H9 (cell line): ENCODE data around the gene KCNMA1. TPM values are rescaled to one million over a fixed set of nuclear protein-coding genes. Genes with fewer than 3 reads are reported as not detected.

Experiments
- DNase-seq: peaks from one replicate; pipeline ENCODE4 v3.0.0-alpha.2; 2017
- H2AFZ ChIP-seq: one replicate; pipeline ENCODE4 v1.6.1; 2013; ENCODE audit warnings: mild to moderate bottlenecking, low read length, control low read depth, moderate library complexity
- H2AK5ac ChIP-seq: 2 replicates; pipeline ENCODE4 v1.6.1; 2013; ENCODE audit warnings: low read length, control low read depth, mixed read lengths; ENCODE audit not compliant: insufficient read length
- H2BK120ac ChIP-seq: one replicate; pipeline ENCODE4 v1.6.1; 2013; ENCODE audit warnings: low read depth, mild to moderate bottlenecking, low read length, control low read depth, inconsistent platforms; ENCODE audit not compliant: poor library complexity, severe bottlenecking
- H2BK12ac ChIP-seq: 2 replicates; pipeline ENCODE4 v1.6.1; 2013; ENCODE audit warnings: low read length, control low read depth, mixed read lengths, low read depth; ENCODE audit not compliant: insufficient read length
- H2BK15ac ChIP-seq: 2 replicates; pipeline ENCODE4 v1.6.1; 2013; ENCODE audit warnings: low read depth, low read length, control low read depth
- H2BK20ac ChIP-seq: one replicate; pipeline ENCODE4 v1.6.1; 2013; ENCODE audit warnings: low read depth, mild to moderate bottlenecking, low read length, control low read depth, inconsistent platforms; ENCODE audit not compliant: poor library complexity, severe bottlenecking
- H2BK5ac ChIP-seq: 2 replicates; pipeline ENCODE4 v1.6.1; 2013; ENCODE audit warnings: low read length, control low read depth, mixed read lengths; ENCODE audit not compliant: insufficient read length
- H3K14ac ChIP-seq: 2 replicates; pipeline ENCODE4 v1.6.1; 2013; ENCODE audit warnings: low read length, control low read depth; ENCODE audit not compliant: insufficient read depth
- H3K18ac ChIP-seq: 2 replicates; pipeline ENCODE4 v1.6.1; 2013; ENCODE audit warnings: low read depth, mild to moderate bottlenecking, mixed read lengths, low read length, control low read depth; ENCODE audit not compliant: insufficient read length
- H3K23ac ChIP-seq: 2 replicates; pipeline ENCODE4 v1.6.1; 2013; ENCODE audit warnings: low read length, control low read depth, mixed read lengths, low read depth; ENCODE audit not compliant: insufficient read length
- H3K23me2 ChIP-seq: 2 replicates; pipeline ENCODE4 v1.6.1; 2013; ENCODE audit warnings: low read depth, mild to moderate bottlenecking, mixed read lengths, low read length, control low read depth; ENCODE audit not compliant: insufficient read length, poor library complexity, severe bottlenecking
- H3K27ac ChIP-seq: 2 replicates; pipeline ENCODE4 v1.5.1; 2013; ENCODE audit warnings: low read length, control low read depth, mixed read lengths, low read depth; ENCODE audit not compliant: insufficient read length
- H3K27me3 ChIP-seq: 2 replicates; pipeline ENCODE4 v1.6.1; 2013; ENCODE audit warnings: low read length, control low read depth, inconsistent platforms; ENCODE audit not compliant: insufficient read depth
- H3K4ac ChIP-seq: 2 replicates; pipeline ENCODE4 v1.6.1; 2013; ENCODE audit warnings: low read depth, mild to moderate bottlenecking, control low read depth, inconsistent platforms, low read length, moderate library complexity
- H3K4me1 ChIP-seq: 2 replicates; pipeline ENCODE4 v1.6.1; 2013; ENCODE audit warnings: low read length, control low read depth, inconsistent platforms; ENCODE audit not compliant: insufficient read depth
- H3K4me2 ChIP-seq: 2 replicates; pipeline ENCODE4 v1.6.1; 2013; ENCODE audit warnings: low read length, control low read depth, mixed read lengths; ENCODE audit not compliant: insufficient read length, insufficient read depth
- H3K56ac ChIP-seq: 2 replicates; pipeline ENCODE4 v1.6.1; 2013; ENCODE audit warnings: low read depth, mild to moderate bottlenecking, mixed read lengths, low read length, control low read depth; ENCODE audit not compliant: insufficient read length
- H3K79me1 ChIP-seq: 2 replicates; pipeline ENCODE4 v1.6.1; 2013; ENCODE audit warnings: low read depth, mild to moderate bottlenecking, moderate library complexity, low read length, control low read depth, inconsistent platforms; ENCODE audit not compliant: insufficient read depth, poor library complexity, severe bottlenecking
- H3K79me2 ChIP-seq: 2 replicates; pipeline ENCODE4 v1.6.1; 2013; ENCODE audit warnings: low read length, control low read depth, inconsistent platforms; ENCODE audit not compliant: insufficient read depth
- H3K9ac ChIP-seq: 2 replicates; pipeline ENCODE4 v1.6.1; 2013; ENCODE audit warnings: low read length, control low read depth, mixed read lengths; ENCODE audit not compliant: insufficient read length; ENCODE audit errors: extremely low read depth
- H3K9me3 ChIP-seq: one replicate; pipeline ENCODE4 v1.6.1; 2013; ENCODE audit warnings: low read depth, low read length, inconsistent platforms; ENCODE audit not compliant: control insufficient read depth
- H3T11ph ChIP-seq: one replicate; pipeline ENCODE4 v1.6.1; 2013; ENCODE audit warnings: mild to moderate bottlenecking, low read length, control low read depth, inconsistent platforms
- H4K20me1 ChIP-seq: one replicate; pipeline ENCODE4 v1.6.1; 2013; ENCODE audit not compliant: control insufficient read depth, insufficient read length, insufficient read depth
- H4K5ac ChIP-seq: 2 replicates; pipeline ENCODE4 v1.6.1; 2013; ENCODE audit warnings: low read depth, mild to moderate bottlenecking, mixed read lengths, low read length, control low read depth; ENCODE audit not compliant: insufficient read length
- H4K8ac ChIP-seq: replicated peaks from 2 replicates; pipeline ENCODE4 v1.6.1; 2013; ENCODE audit warnings: low read length, control low read depth, mixed read lengths, low read depth; ENCODE audit not compliant: insufficient read length
- H4K91ac ChIP-seq: 2 replicates; pipeline ENCODE4 v1.6.1; 2013; ENCODE audit warnings: low read depth, mild to moderate bottlenecking, moderate library complexity, mixed read lengths, low read length, control low read depth; ENCODE audit not compliant: insufficient read length
- H3K27ac Mint-ChIP-seq, 3 experiments: 2 replicates in 2 of 3; 3 replicates in 1 of 3; pipeline ENCODE4 v1.8.0; 2020 to 2021; ENCODE audit warnings: mixed read lengths in 3 of 3, mild to moderate bottlenecking in 1 of 3, moderate library complexity in 1 of 3
- H3K27me3 Mint-ChIP-seq: 2 replicates; pipeline ENCODE4 v1.8.0; 2021; ENCODE audit warnings: low read depth, mild to moderate bottlenecking, moderate library complexity, mixed read lengths
- H3K36me3 Mint-ChIP-seq, 3 experiments: 2 replicates in 2 of 3; 3 replicates in 1 of 3; pipeline ENCODE4 v1.8.0; 2020 to 2021; ENCODE audit warnings: low read depth in 3 of 3, mixed read lengths in 3 of 3; ENCODE audit not compliant: insufficient read depth in 1 of 3
- H3K4me1 Mint-ChIP-seq, 2 experiments: 2 replicates each; pipeline ENCODE4 v1.8.0; 2020; ENCODE audit warnings: mixed read lengths in 2 of 2
- H3K4me3 Mint-ChIP-seq, 2 experiments: 2 replicates in 1 of 2; 3 replicates in 1 of 2; pipeline ENCODE4 v1.8.0; 2020 to 2021; ENCODE audit warnings: mild to moderate bottlenecking in 2 of 2, mixed read lengths in 2 of 2, moderate library complexity in 1 of 2
- H3K9me3 Mint-ChIP-seq, 2 experiments: 2 replicates in 1 of 2; 3 replicates in 1 of 2; pipeline ENCODE4 v1.8.0; 2020; ENCODE audit warnings: mild to moderate bottlenecking in 2 of 2, mixed read lengths in 2 of 2, moderate library complexity in 1 of 2
- WGBS: extraction: QIAGEN DNeasy Blood & Tissue Kit; methylation state at CpG from one replicate; pipeline ENCODE4 v1.1.7; 2013; ENCODE audit warnings: missing lambda C conversion rate, low lambda C conversion rate, mixed read lengths; ENCODE audit not compliant: insufficient read length; ENCODE audit errors: extremely low coverage; 5-methylcytosine and 5-hydroxymethylcytosine counted together
- total RNA-seq: library from RNA; stranded (reverse); gene quantifications from 2 replicates; pipeline ENCODE4 v1.2.1, GENCODE V29; 2021
- TF ChIP-seq, protein P1 (sequence below): fragments of 200-600 bp; sonication (generic); conservative IDR thresholded peaks from 3 replicates; pipeline ENCODE4 v1.8.0; 2021; ENCODE audit warnings: antibody characterized with exemption, mild to moderate bottlenecking

KCNMA1 gene
- total RNA-seq, 1 experiment from 2014 or later: 2.0 TPM

DNA sequence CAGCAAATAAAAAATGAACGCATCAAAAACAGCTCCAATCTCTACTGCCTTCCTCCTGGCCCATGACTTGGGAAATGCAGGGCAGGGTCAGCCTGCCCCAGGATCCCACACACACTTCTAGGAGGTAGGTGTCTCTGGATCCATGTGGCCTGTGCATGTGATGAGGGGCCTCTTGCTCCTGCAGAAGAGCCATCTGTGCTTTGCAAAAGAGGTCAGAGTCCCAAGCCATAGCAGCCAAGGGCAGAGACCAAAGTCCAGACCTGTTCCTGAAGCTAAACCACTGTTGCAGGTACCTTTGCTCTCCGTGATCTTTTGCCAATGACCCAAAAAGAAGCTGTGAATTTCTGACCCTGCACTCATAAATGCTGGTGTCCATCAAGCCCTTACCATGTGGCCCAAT, 57.1 kb downstream of the KCNMA1 start:
- Histone ChIP-seq H3T11ph (no peak overlapping the region), H2AK5ac (no peak overlapping the region), H3K27ac (no peak overlapping the region), H2BK15ac (no peak overlapping the region), H2BK5ac (no peak overlapping the region), H4K20me1 (no peaks in the 10 kb centered on the region), H3K9me3 (no peaks in the 10 kb centered on the region), H3K79me2 (no peaks in the 10 kb centered on the region), H2AFZ (no peak overlapping the region), H3K23me2 (no peaks in the 10 kb centered on the region), H3K23ac (no peak overlapping the region), H3K14ac (no peak overlapping the region), H3K4me2 (no peak overlapping the region), H3K18ac (no peak overlapping the region), H4K8ac (no peak overlapping the region), H3K9ac (no peak overlapping the region), H3K27me3 (no peaks in the 10 kb centered on the region), H3K56ac (no peak overlapping the region), H3K4me1 (0 out of 2 replicates have a peak, but pooled peaks cover 3% of the 10 kb centered on the region), H4K91ac (no peak overlapping the region), H2BK120ac (no peak overlapping the region), H3K79me1 (no peaks in the 10 kb centered on the region), H2BK20ac (no peak overlapping the region), H4K5ac (no peak overlapping the region), H2BK12ac (no peak overlapping the region), H3K4ac (no peak overlapping the region)
- no peak for DNase-seq
- H3K4me1 Mint-ChIP-seq: peaks cover 4 to 11% of the 10 kb centered on the region in 2 experiments
- no peaks in the 10 kb centered on the region for H3K36me3 Mint-ChIP-seq
- no peaks in the 10 kb centered on the region for H3K9me3 Mint-ChIP-seq
- WGBS: no CpG with 5 or more reads among the region's 2 CpGs
- no peak overlapping the region for H3K4me3 Mint-ChIP-seq
- no peak overlapping the region for H3K27ac Mint-ChIP-seq
- TF ChIP-seq, protein P1, sequence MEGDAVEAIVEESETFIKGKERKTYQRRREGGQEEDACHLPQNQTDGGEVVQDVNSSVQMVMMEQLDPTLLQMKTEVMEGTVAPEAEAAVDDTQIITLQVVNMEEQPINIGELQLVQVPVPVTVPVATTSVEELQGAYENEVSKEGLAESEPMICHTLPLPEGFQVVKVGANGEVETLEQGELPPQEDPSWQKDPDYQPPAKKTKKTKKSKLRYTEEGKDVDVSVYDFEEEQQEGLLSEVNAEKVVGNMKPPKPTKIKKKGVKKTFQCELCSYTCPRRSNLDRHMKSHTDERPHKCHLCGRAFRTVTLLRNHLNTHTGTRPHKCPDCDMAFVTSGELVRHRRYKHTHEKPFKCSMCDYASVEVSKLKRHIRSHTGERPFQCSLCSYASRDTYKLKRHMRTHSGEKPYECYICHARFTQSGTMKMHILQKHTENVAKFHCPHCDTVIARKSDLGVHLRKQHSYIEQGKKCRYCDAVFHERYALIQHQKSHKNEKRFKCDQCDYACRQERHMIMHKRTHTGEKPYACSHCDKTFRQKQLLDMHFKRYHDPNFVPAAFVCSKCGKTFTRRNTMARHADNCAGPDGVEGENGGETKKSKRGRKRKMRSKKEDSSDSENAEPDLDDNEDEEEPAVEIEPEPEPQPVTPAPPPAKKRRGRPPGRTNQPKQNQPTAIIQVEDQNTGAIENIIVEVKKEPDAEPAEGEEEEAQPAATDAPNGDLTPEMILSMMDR: no peak
- H3K27me3 Mint-ChIP-seq: no peaks in the 10 kb centered on the region
